OCI-LY7 (cell line): ENCODE measurements around the gene SLC8A1.

Experiments
- EZH2phosphoT487 ChIP-seq: fragments of 200-600 bp; sonication (generic); IDR thresholded peaks from 2 replicates; pipeline ENCODE4 v1.6.1; 2018; ENCODE audit warnings: low read depth, borderline replicate concordance, mild to moderate bottlenecking, mixed run types, antibody characterized with exemption, low read length, moderate library complexity, mixed read lengths
- TF ChIP-seq, protein P1 (sequence below): fragments of 200-600 bp; sonication (generic); conservative IDR thresholded peaks from 2 replicates; pipeline ENCODE4 v1.5.1; 2014; ENCODE audit warnings: mild to moderate bottlenecking, antibody characterized with exemption, low read length, moderate library complexity, mixed read lengths

- TF ChIP-seq, protein P1, sequence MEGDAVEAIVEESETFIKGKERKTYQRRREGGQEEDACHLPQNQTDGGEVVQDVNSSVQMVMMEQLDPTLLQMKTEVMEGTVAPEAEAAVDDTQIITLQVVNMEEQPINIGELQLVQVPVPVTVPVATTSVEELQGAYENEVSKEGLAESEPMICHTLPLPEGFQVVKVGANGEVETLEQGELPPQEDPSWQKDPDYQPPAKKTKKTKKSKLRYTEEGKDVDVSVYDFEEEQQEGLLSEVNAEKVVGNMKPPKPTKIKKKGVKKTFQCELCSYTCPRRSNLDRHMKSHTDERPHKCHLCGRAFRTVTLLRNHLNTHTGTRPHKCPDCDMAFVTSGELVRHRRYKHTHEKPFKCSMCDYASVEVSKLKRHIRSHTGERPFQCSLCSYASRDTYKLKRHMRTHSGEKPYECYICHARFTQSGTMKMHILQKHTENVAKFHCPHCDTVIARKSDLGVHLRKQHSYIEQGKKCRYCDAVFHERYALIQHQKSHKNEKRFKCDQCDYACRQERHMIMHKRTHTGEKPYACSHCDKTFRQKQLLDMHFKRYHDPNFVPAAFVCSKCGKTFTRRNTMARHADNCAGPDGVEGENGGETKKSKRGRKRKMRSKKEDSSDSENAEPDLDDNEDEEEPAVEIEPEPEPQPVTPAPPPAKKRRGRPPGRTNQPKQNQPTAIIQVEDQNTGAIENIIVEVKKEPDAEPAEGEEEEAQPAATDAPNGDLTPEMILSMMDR, result no peak
- no peak for TF ChIP-seq EZH2phosphoT487
Measured at GRCh38 chr2:40374543-40375240, 77.2 kb downstream of the SLC8A1 start.
